Measurements from ENCODE around the gene SH2D3C. TPM values are rescaled to one million over a fixed set of nuclear protein-coding genes. Genes with fewer than 3 reads are reported as not detected.

SH2D3C gene
- total RNA-seq: 0.23 and 0.94 TPM in 2 replicates

GRCh38 chr9:127778280-127779135 lies at the start of gene SH2D3C:
Gene SH2D3C, minus strand, starts transcription at chr9:127778666. Its CDS starts 39 bp downstream, at chr9:127778627.

DNA sequence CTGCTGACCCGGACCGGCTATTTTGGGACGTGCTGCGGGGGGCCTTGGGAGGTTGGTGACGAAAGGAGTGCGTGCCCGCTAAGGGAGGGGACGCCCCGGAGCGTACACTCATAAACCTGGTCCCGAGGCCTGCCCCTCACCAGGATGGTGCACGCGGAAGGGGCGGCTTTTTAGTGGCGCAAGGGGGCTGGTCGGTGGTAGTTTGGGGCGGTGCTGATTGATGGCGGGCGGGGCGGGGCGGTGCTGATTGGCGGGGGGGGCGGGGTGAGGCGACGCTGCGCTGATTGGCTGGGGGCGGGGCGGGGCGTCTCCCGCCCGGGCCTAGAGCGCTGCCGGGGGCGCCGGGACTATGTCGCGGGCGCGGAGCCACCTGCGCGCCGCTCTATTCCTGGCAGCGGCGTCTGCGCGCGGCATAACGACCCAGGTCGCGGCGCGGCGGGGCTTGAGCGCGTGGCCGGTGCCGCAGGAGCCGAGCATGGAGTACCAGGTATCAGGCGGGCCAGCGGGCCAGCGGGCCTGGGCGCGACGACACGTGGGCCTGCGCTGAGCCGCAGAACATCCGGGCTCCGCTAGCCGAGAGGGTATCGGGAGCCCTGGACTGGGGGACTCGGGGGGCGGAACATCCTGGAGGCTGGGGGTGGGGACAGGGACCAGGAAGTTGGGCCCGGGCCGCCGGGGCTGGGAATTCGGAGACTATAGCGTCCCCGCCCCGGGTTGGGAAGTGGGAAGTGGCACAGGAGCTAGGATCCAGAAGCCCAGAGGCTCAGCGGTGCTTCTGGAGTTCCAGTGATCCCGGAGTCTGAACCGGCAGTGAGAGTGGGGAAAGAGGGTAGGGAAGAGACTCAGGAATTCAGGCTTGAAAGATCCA lies 24.3 kb upstream of the SH2D3C start, which contains the start of gene FPGS:
Gene FPGS (plus strand): TSS at position 307 of the 868 bp plus-strand sequence. CDS start 43 bp downstream, at position 350.

DNA sequence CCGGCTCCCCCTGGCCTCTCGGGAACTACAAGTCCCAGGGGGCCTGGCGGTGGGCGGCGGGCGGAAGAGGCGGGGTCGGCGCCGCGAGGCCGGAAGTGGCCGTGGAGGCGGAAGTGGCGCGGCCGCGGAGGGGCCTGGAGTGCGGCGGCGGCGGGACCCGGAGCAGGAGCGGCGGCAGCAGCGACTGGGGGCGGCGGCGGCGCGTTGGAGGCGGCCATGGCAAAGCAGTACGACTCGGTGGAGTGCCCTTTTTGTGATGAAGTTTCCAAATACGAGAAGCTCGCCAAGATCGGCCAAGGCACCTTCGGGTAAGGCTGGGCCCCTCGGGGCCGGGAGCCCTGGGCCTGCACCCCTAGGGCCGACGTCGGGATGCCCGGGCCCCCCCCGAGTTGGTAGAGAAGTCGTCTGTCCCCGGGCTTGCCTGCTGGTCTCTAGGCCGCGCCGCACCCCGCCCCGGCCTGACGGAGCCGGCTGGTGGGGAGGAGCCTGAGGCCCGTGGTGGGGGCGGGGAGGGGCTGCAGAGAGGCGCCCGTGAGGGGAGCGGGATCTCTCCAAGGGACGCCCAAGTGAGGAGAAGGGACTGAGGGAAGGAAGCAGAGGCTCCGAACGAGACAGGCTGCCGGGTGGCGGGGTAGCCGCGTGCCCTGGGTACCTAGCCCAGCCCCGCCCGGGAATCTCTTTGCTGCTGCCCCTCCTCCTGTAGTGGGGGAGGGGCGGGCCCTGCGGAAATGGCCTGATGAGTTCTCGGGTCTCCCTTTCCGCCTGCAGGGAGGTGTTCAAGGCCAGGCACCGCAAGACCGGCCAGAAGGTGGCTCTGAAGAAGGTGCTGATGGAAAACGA lies 7.7 kb upstream of the SH2D3C start, which contains the start of gene CDK9:
Gene CDK9 (plus strand): TSS at position 102 of the 840 bp plus-strand sequence. CDS start 115 bp downstream, at position 217.

DNA sequence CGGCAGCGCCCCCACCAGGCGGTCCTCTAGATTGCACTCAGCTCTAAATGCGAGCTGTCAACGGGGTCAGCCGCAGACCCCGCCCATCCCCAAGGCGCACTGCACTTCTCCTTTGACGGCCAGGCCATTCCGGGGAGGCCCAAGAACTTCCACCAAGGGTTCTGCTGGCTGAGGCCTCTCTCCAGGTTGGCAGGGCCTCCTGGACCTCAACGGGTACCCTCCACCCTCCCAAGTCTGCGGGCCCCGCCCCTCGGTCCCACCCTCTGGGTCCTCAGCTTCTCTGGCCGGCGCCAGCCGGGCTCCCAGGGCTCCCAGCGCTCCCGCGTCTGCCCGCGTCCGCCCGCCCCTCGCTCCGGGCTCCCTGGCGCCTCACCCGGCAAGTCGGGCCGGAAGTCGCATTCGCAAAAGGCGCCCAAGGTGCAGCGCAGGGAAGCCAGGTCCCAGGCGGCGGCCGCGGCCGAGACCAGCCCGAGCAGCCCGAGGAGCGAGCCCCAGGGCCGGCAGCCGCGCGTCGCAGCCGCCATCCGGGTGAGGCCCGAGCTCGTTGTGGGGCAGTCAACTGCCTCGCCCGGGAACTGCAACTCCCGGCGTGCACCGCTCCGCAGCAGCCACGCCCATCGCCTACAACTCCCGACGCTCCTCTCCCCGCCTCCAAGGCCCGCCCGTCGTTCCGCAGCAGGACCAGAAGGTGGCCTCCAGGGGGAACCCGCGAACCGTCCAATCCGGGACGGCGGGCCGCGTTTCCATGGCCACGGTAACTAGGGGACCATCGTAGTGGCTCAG lies 43.5 kb downstream of the SH2D3C start, which contains the start of gene TOR2A:
Gene TOR2A (minus strand): TSS at position 548 of the 783 bp plus-strand sequence. CDS start 24 bp downstream, at position 524.

GRCh38 chr9:127715470-127716337 lies 62.8 kb downstream of the SH2D3C start, which contains the start of the genes PTRH1 and TTC16:
Gene PTRH1, minus strand, starts transcription at chr9:127715663. Its CDS starts 24 bp downstream, at chr9:127715639.
Gene TTC16, plus strand, starts transcription at chr9:127716079. Its CDS starts 67 bp downstream, at chr9:127716146.

GRCh38 chr9:127706836-127707241 lies 71.6 kb downstream of the SH2D3C start, which contains the start of gene CFAP157:
Gene CFAP157, plus strand, starts transcription at chr9:127706988. Its CDS starts 44 bp downstream, at chr9:127707032.

Other genes with a start within 250 kb of the SH2D3C start
- gene STXBP1, start 166.4 kb downstream of the SH2D3C start, total RNA-seq: 20.5 and 31.7 TPM in 2 replicates
- 0.51 TPM in 1 of 2 replicates, not detected in the other for gene CFAP157, start 71.7 kb downstream of the SH2D3C start, total RNA-seq
- 12.0 and 22.5 TPM in 2 replicates for gene PTRH1, start 63.0 kb downstream of the SH2D3C start, total RNA-seq
- not detected in 2 replicates for gene TTC16, start 62.6 kb downstream of the SH2D3C start, total RNA-seq
- gene TOR2A, start 43.4 kb downstream of the SH2D3C start, total RNA-seq: 13.4 and 19.6 TPM in 2 replicates
- gene CDK9, start 7.4 kb upstream of the SH2D3C start, total RNA-seq: 19.6 and 46.1 TPM in 2 replicates
- 55.2 and 63.8 TPM in 2 replicates for gene FPGS, start 24.2 kb upstream of the SH2D3C start, total RNA-seq
- 74.1 and 186 TPM in 2 replicates for gene ENG, start 76.0 kb upstream of the SH2D3C start, total RNA-seq
- gene AK1, start 99.0 kb upstream of the SH2D3C start, total RNA-seq: 46.2 and 90.9 TPM in 2 replicates
- gene ST6GALNAC6, start 120.9 kb upstream of the SH2D3C start, total RNA-seq: 83.8 and 100 TPM in 2 replicates
- gene ST6GALNAC4, start 138.4 kb upstream of the SH2D3C start, total RNA-seq: 47.5 and 59.7 TPM in 2 replicates
- gene PIP5KL1, start 152.1 kb upstream of the SH2D3C start, total RNA-seq: 7.9 and 8.9 TPM in 2 replicates
- gene DPM2, start 159.2 kb upstream of the SH2D3C start, total RNA-seq: 15.5 and 21.0 TPM in 2 replicates
- gene EEIG1, start 202.3 kb upstream of the SH2D3C start, total RNA-seq: 12.5 and 14.1 TPM in 2 replicates